GM18502 (cell line): ENCODE results near the gene CUL3.
"Not testable (repeated sequence)": the region's sequence is repeated elsewhere in the genome, so short reads cannot be mapped to it uniquely, and the experiment has no call there.

Source experiments
- ATAC-seq: cut with Tn5 transposase; IDR thresholded peaks from one replicate; pipeline ENCODE4 v1.9.1; 2021; ENCODE audit warnings: mild to moderate bottlenecking; ENCODE audit not compliant: unreplicated experiment, poor library complexity

The CUL3 gene

DNA sequence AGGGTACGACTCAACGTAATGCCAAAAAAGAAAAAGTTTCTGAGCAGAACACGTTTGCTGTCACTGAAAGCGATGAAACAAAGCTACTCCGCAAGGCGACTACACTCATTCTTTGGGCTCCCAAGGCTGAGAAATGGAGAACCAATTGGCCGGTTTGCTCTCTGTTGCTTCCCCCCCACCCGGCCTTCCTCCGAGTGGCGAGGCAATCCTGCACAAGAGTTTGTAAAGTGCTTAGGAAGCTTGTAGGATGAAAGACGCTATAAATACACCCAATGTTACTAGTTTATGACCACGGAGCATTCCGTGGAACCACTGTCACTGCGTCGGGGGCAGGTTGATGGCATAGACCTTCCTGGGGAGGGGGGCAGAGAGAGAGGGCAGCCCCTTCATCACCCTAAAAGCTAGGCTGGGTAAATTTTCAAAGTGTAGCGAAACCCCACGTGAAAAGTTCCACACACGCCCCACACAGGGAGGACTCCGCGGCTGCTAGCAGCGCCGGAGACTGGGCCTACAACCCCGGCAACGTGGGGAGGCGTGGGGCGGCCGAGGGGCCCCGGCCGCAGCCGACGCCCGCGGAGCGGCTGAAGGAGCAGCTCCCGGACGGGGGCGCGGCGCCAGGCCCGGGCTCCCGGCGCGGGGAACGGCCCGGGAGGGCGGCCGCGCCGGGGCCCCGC lies 915 bp downstream of the CUL3 start:
- ATAC-seq, result peak; percentile 5

DNA sequence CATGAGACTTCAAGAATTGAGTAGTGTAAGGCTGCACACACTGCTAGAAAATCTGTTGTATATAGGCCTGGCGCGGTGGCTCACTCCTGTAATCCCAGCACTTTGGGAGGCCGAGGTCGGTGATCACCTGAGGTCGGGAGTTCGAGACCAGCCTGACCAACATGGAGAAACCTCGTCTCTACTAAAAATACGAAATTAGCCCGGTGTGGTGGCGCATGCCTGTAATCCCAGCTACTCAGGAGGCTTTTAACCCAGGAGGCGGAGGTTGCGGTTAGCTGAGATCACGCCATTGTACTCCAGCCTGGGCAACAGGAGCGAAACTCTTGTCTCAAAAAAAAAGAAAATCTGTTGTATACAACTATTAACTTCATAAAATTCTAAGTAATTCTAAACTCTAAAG lies 2.1 kb downstream of the CUL3 start:
- not testable (repeated sequence) for ATAC-seq

DNA sequence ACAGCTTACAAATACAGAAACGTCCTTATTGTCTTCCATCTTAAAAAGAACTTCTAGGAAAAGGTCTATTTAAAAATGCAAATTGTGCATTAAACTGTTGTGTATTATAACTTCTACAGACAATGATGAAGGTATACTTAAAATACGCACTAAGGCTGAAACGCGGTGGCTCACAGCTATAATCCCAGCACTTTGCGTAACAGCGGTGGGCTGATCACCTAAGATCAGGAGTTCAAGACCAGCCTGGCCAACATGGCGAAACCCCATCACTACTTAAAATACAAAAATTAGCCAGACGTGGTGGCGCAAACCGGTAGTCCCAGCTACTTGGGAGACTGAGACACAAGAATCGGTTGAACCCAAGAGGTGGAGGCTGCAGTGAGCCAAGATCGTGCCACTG lies 4.9 kb downstream of the CUL3 start:
- ATAC-seq, result no peak

DNA sequence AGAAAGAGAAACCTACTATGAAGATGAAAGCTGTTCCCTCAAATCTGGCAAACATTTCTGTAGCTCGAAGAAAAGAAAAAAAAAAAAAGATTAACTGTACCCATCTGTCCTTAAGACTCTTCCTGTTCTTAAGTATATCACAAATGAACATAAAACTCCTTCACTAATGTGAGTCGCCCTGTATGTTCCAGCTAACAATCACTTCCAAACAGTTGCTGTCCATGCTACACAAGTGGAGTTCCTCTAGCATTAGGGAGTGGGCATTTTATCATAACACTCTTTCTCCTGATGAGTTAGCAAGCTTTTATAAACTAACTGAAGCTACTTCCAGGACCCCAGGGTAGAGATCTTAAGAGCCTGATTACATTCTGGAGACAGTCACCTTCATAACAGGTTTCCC lies 5.8 kb downstream of the CUL3 start:
- ATAC-seq, result no peak

DNA sequence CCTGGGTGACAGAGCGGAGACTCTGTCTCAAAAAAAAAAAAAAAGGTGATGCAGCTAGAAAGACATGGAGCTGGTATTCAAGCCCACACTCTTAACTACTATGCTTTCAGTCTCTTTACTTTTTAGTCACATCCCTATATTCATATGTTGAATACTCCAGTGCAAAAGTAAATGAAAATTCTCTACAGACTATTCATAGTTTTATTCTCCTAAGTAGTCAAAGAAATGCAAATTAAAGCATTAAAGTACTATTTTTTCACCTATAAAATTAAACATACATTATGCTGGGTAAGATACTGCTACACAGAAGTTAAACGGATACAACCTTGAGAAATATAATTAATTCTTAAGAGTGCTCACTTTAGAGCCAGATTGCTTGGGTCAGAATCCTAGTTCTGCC lies 7.6 kb downstream of the CUL3 start:
- no peak for ATAC-seq

DNA sequence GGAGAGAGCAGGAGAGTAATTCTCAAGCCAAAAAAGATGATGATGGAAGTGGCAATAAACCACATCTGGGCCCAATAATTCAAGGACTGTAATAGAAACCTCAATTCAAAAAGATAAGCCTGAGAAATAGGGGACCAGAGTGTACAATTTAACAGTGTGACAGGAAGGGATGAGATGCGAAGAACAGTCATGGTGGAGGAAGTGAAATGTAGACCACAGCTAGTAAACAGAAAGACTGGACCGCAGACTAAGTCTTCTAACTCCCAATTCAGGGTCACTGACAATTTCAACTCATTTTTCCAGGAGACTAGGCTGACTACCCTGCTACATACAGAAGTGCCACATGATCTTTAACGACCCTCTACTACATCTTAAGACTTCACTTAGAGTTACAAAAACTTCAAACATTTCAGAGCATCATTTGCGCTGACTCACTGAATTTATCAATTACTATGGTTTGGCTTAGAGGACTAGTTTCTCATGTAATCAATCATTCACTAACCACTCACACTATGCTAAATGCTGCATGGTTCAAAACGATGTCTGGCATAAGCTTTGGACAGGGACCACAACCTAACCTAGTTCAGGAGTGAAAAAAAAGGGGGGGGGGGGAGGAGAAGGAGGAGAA lies 9.0 kb downstream of the CUL3 start:
- ATAC-seq, result peak; percentile 85

DNA sequence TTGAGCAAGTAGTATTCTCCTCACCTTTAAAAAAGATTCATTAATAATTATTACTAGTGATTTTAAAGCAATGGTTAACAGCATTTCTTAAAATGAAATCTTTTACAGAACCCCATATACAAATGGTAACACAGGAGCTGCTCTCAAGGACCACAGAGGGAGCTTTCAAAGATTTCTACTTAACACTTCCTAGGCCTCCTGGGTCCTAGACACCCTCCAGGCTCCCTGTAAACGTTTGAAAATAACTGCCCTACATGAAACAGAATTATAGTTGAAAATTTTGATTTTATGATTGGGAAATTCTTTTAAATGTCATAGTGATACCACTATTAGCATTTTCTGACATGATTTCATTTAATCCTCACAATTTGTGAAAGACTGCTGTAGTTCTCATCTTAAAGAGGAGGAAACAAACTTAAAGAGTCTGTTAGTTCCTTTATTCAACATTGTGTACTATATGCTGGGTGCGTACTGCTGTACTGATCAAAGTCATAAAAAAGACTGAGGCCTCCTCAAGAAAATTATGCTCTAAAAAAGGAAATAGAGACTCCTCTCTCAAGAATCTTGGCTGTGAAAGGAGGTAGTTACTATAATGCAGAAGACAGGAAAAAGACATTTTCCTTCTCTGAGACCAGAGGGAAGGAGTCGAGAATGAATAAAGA lies 10.6 kb downstream of the CUL3 start:
- no peak for ATAC-seq

DNA sequence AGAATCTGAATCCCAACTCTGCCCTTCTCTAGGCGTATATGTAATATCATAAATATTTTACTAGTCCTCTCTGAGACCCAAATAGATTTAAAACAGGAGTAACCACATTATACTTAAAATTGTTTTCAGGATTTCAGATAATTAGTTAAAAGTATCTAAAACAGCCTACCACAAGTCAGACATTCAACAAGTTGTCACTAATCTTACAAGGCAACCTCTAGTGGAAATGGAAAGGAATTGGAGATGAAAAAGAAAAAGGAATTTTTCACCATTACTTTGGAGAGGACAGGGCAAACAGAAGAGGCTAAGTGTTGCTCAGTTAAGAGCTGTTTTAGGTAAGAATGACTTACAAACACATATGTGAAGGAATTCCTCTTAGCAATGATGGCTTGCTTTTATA lies 11.4 kb downstream of the CUL3 start:
- no peak for ATAC-seq

DNA sequence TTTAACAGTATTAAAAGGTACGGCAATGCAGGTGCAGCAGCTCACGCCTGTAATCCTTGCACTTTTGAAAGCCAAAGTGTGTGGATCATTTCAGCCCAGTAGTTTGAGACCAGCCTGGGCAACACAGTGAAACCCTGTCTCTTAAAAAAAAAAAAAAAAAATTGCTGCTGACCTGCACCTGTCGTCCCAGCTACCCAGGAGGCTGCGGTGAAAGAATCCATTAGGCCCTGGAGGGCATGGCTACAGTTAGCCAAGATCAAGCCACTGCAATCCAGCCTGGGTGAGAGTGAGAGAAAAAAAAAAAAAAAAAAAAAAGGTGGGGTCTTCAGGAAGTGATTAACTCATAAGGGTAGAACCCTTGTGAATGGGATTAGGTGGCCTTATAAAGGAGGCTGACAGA lies 12.8 kb downstream of the CUL3 start:
- ATAC-seq, result no peak

DNA sequence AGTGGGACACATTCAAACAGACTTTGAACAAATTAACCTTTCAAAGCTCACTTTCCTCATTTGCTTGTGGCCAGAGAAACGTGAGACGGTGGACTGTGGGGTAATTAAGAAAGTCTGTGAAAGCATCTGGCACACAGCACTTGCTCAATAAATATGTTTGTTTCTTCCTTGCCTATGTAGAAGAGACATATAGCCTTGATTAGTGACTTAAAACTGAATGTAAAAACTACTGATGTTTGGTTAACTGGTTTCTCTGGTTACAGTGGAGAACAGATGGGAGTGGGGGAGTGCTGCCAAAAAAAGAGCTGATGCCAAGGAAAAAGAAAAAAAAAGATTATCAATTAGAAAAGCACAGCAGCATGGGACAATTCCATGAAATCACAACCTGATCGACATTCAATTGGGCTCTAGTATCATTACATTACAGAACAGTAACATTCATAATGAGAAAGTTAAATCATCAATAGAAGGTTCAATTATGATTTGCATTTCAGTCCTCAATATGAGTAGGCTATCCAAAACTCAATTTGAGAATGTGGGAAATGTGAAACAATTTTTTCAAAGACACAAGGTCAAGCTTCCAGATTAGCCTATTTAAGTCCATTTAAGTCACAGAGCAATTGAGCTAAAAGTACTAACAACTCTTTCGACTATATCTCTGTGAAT lies 14.7 kb downstream of the CUL3 start:
- ATAC-seq, result peak; percentile 57

DNA sequence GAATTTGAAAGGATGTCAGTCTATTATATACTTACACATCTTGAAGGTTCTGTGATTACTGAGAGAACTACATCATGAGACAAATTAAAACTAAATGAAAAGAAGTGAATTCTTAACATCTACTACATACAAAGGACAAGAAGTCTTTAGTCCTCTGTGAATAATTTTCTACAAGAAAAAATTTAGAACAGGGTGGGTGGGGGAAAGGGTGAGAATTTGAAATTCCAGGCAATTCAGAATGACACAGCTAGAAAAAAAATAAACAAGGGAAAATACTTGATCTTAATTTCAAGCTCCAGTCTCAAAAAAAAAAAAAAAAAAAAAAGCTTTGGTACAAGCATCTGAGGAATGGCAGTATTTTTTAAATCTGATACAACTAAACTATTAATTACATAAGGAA lies 15.5 kb downstream of the CUL3 start:
- ATAC-seq, result no peak

DNA sequence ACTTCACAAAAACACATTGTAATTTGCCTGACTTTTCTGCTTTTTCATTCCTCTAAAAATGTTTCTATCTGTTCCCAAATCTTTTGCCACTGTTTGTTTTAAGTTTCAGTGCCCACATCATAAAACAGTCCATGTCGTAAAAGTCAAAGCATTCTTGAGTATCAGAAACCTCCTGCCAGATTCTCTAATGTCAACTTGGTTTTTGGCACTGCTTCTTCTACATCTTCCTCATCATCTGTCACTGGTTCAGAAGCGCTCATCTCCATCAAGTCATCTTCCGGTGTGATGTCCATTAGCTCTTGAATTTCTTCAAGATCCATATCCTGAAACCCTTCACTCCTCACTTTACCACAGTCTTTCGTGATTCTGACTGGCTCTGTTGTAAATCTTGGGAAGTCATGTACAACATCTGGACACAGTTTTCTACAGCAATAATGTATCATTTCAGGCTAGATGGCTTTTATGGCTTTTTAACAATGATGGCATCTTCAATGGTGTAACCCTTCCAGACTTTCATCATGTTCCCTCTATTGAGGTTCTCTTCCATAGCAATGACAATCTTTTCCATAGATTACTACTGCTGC lies 19.6 kb downstream of the CUL3 start:
- ATAC-seq, result no peak

DNA sequence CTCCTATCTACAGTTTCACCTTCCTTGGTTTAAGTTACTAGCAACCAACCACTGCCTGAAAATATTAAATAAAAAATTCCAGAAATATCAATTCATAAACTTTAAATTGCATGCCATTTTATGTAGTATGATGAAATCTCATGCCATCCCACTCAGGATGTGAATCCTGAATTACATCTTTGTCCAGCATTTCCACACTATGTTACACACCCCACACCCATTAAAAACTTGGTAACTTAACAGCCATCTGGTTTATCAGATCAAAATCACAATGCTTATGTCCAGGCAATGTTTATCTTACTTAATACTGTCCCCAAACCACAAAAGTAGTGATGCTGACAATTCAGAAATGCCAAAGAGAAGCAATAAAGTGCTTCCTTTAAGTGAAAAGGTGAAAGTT lies 21.6 kb downstream of the CUL3 start:
- no peak for ATAC-seq

DNA sequence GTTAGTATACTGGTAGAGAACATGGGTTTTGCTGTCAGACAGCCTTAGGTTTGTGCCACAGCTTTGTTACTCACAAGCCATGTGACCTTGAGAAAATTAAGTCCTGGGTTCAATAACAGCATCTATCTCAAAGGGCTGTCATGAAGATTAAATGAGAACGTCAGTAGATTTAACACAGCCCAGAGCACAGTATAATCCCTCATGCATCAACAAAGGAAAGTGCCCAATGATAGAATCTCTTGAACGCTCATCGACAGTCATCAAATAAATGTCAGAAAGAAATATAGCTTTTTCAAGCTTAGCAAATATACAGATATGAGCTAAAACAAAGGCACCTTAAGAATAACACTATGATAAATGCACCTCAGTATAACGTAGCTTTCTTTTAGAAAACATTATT lies 22.3 kb downstream of the CUL3 start:
- ATAC-seq, result no peak

DNA sequence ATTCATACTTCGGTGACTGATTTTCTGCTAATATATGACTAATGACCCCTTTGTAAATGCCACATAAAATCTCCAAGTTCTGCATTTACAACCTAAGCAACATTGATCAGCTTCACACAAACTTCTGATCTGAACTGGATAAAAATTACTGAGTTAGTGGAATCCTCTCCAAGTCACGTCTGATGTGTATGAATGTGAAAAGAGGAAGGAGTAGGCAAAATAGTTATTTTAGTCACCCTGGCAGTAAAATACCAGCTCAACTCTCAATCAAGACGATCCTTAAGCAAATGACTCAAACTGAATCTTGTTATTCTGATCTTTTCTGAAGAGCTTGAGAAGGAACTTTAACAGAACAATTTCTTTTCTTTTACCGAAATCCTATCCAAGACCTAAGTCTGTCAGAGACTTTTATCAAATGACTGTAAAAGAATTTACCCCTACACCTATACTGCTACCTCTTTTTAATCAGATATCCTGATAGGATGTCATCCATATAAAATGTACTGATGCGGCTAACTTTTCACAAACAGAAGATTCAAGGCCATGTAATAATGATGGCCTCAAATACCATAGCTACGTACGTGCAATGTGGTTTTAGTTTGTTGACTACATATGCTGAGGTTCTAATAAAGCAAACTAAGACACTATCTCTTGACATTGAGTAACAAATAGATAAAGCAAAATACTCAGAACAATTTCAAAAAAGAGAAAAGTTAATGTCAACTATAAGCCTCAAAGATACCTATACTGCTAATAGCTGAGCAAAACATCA lies 23.7 kb downstream of the CUL3 start:
- ATAC-seq, result peak; percentile 69

DNA sequence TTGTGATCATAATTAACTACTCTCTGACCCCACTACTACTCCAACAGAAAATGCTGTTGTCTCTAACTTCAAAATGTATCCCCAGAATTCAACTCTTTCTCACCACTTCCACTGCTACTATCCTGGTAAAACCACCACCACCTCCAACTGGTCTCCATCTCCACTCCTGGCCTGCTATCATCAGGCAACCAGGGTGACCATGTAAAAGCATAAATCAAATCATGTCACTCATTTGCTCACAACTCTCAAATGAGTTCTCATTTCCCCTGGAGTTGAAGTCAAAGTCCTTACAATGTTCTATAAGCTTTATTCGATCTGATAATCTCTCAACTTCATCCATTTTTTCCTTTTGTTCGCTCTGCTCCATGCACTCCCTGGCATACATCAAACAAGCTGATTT lies 24.6 kb downstream of the CUL3 start:
- ATAC-seq, result no peak

DNA sequence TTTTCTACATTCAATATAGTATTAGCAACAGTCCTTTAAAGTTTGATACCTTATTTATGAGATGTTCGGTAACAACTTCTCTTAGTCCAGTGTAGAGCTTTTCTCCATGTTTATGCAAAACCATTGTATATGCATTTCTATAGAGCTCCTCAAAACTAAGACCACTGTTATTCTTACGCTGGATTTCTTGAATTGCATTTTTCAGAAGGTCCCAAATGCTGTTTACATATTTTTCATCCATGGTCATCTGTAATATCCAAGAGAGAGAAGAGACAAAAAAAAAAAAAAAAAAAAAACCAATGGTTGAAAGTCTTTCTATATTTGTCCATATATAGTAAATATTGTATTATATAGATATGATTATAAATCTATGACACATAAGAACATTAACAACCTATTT lies 27.6 kb downstream of the CUL3 start:
- ATAC-seq, result no peak

DNA sequence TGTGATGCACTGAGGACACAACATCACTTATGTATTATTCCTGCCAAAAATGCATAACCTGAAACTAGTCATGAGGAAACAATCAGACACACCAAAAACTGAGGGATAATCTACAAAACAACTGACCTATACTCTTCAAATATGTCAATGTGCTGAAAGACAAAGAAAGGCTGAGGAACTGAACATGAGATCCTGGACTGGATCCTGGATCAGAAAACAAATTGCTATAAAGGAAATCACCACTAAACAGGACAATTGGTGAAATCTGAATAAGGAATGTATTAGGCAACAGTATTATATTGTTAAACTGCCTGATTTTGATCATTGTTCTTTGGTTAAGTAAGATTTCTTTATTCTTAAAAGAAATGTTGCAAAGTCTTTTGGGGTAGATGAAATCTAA lies 28.8 kb downstream of the CUL3 start:
- ATAC-seq, result no peak

DNA sequence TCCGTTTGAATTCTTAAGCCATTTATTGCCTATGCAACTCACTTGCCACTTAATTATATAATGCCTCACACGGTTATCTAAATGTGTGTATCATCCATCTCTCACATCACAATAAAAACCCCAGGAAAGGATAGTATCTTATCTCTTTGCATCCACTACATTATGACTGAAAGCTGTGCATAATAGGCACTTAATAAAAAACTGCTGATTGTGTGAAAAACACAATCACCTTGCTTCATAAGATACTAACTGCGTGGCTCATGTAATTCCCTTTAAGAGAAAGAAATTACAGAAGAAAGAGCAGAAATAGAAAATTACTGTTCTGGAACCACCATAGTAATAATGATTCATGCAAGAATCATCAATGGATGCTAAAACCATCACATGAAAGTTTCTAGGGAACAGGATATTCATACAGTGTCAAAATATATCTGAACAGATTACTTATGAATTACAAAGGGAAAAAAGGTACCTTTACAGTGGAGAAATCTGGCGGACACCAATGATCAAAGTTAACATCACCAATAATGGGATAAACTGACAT lies 29.3 kb downstream of the CUL3 start:
- ATAC-seq, result no peak

DNA sequence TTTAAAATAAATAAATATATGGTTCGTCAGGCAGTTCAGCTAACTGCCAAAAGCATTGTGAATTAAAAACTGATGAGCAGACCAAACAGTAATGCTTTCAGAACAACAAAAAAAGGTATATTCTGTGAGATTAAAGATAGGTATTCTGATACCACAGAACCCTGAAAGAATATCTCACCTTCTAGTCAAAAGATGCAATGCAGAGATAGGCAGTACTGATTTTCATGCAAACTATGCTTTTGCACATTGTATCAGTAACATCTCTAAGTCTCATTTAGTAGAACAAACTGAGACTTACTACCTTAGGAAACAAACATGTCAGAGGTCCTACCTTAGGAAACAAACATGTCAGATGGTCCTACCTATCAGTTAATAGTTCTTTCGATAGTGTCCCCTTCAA lies 32.4 kb downstream of the CUL3 start:
- ATAC-seq, result no peak
